ENCODE results near the gene CCNH. TPM values are rescaled to one million over a fixed set of nuclear protein-coding genes. Genes with fewer than 3 reads are reported as not detected.

Gene CCNH
- total and polyA plus RNA-seq, 2 experiments from 2014 or later: 74.4 to 80.2 TPM

- ATAC-seq (no peak), DNase-seq (ENCODE audit: low spot score) (no peak)
- no peaks in the 10 kb centered on the region for H3F3A ChIP-seq (replicated peaks; ENCODE audit: low read depth)
- H3K4me3 Mint-ChIP-seq: no peak overlapping the region
- no peaks in the 10 kb centered on the region for H3K9me2 ChIP-seq (ENCODE audit: insufficient read depth)
- H3K4me2 ChIP-seq: no peak overlapping the region
- no peaks in the 10 kb centered on the region for H3K79me2 ChIP-seq (replicated peaks; ENCODE audit: insufficient read depth)
- peaks cover 89% of the 10 kb centered on the region for H3K36me3 Mint-ChIP-seq (ENCODE audit: low read depth)
- H3K27me3 ChIP-seq (ENCODE audit: insufficient read depth): no peaks in the 10 kb centered on the region
- peaks cover 2% of the 10 kb centered on the region; the same call in 1 of the 3 replicates for H3K9me3 Mint-ChIP-seq
- H3K4me1 ChIP-seq (ENCODE audit: insufficient read depth): no peaks in the 10 kb centered on the region
- H4K20me1 ChIP-seq (replicated peaks; ENCODE audit: insufficient read depth): 0 out of 2 replicates have a peak, but pooled peaks cover 4% of the 10 kb centered on the region
- peaks cover 49% of the 10 kb centered on the region; the same call in 1 of the 2 replicates for H3K36me3 ChIP-seq (ENCODE audit: insufficient read depth)
- no peak overlapping the region for H3K27ac ChIP-seq (ENCODE audit: low read depth)
- H3K4me3 ChIP-seq: no peak overlapping the region
- H3K4me1 Mint-ChIP-seq: no peaks in the 10 kb centered on the region
- no peaks in the 10 kb centered on the region for H3K27me3 Mint-ChIP-seq (ENCODE audit: insufficient read depth, low read depth, poor library complexity)
- H2AFZ ChIP-seq: no peak overlapping the region
- H3K27ac Mint-ChIP-seq: no peak overlapping the region
- TF ChIP-seq ZNF462 (CRISPR knock-in tag; IDR thresholded peaks at IDR 0.05) (no peak), REST (IDR thresholded peaks at IDR 0.05; ENCODE audit: unreplicated experiment) (no peak), ZNF114 (CRISPR knock-in tag; IDR thresholded peaks at IDR 0.05) (no peak), JUNB (IDR thresholded peaks at IDR 0.05; ENCODE audit: unreplicated experiment) (no peak), ZNF331 (CRISPR knock-in tag; IDR thresholded peaks at IDR 0.05; ENCODE audit: low read depth) (no peak), STAT1 (IDR thresholded peaks at IDR 0.05; ENCODE audit: unreplicated experiment) (no peak)
These were observed 11.1 kb downstream of the CCNH start for GRCh38 chr5:87401626-87402025.

Data from GM23338 (cell line).